Measurements from ENCODE around the gene GALNT14. TPM values are rescaled to one million over a fixed set of nuclear protein-coding genes. Genes with fewer than 3 reads are reported as not detected.

GALNT14 gene
- total RNA-seq, 1 donor from 2014 or later = 6.4 TPM

DNA sequence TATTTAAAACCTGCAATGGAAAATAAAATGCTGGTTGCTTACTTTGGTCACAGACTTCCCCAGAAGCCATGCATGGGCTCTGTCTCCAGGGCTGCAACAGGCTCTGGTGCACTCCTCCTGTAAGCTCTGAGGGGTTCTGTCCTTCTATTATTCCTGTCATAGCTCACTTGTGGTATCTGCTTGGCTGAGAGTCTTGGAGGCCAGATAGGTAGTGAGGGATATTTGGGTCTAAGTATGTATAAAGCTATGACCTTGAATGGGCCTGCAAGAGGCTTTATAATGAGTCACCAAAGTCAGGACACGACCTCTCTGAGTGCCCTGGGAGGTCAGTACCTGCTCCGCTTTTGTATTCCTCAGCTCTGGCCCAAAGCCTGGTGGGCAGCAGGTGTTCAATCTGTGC lies 189.4 kb downstream of the GALNT14 start:
- no peaks in the 10 kb centered on the region for H3K36me3 Mint-ChIP-seq
- Histone ChIP-seq H4K20me1 (ENCODE audit: low read depth) (no peaks in the 10 kb centered on the region), H3F3A (ENCODE audit: low read depth) (no peaks in the 10 kb centered on the region), H3K4me1 (no peaks in the 10 kb centered on the region), H3K4me3 (no peak overlapping the region), H3K79me2 (ENCODE audit: low read depth) (no peaks in the 10 kb centered on the region), H3K4me2 (no peak overlapping the region), H3K9ac (no peak overlapping the region), H2AFZ (replicated peaks) (no peak overlapping the region), H3K27me3 (no peaks in the 10 kb centered on the region), H3K36me3 (no peaks in the 10 kb centered on the region), H3K27ac (no peak overlapping the region), H3K9me3 (ENCODE audit: low read depth) (no peaks in the 10 kb centered on the region)
- H3K27ac Mint-ChIP-seq = no peak overlapping the region
- no peak for DNase-seq (ENCODE audit: low spot score)
- no peak overlapping the region for H3K4me3 Mint-ChIP-seq
- H3K27me3 Mint-ChIP-seq (ENCODE audit: insufficient read depth, low read depth) = no peaks in the 10 kb centered on the region
- no peaks in the 10 kb centered on the region for H3K9me3 Mint-ChIP-seq
- no peaks in the 10 kb centered on the region for H3K4me1 Mint-ChIP-seq
- TF ChIP-seq EZH2phosphoT487 (IDR thresholded peaks at IDR 0.05) (no peak), EZH2 (IDR thresholded peaks at IDR 0.05) (no peak)
- TF ChIP-seq, protein P1, sequence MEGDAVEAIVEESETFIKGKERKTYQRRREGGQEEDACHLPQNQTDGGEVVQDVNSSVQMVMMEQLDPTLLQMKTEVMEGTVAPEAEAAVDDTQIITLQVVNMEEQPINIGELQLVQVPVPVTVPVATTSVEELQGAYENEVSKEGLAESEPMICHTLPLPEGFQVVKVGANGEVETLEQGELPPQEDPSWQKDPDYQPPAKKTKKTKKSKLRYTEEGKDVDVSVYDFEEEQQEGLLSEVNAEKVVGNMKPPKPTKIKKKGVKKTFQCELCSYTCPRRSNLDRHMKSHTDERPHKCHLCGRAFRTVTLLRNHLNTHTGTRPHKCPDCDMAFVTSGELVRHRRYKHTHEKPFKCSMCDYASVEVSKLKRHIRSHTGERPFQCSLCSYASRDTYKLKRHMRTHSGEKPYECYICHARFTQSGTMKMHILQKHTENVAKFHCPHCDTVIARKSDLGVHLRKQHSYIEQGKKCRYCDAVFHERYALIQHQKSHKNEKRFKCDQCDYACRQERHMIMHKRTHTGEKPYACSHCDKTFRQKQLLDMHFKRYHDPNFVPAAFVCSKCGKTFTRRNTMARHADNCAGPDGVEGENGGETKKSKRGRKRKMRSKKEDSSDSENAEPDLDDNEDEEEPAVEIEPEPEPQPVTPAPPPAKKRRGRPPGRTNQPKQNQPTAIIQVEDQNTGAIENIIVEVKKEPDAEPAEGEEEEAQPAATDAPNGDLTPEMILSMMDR (IDR thresholded peaks at IDR 0.05) = no peak

DNA sequence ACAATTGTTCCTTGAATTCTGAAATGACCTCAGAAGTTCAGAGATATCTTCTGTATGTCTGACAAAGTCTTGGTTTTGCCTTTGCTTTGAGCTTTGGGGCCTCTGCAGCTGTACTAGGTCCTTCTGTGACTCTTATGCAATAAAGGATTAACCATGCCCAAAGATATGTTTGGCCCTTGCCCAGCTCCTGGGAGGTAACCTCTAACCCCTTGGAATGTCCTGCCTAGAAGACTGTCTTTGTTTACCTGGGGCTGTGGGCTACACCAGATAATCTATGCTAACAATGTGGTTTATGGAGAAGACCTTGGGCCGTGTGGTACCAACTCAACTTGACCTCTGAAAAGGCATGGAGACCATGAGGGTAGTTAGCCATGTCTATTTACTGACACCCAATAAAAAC lies 190.1 kb downstream of the GALNT14 start:
- Mint-ChIP-seq H3K27me3 (ENCODE audit: insufficient read depth, low read depth) (peaks cover 2% of the 10 kb centered on the region), H3K9me3 (no peaks in the 10 kb centered on the region), H3K27ac (no peak overlapping the region), H3K4me1 (no peaks in the 10 kb centered on the region), H3K4me3 (no peak overlapping the region), H3K36me3 (no peaks in the 10 kb centered on the region)
- no peaks in the 10 kb centered on the region for H3K27me3 ChIP-seq
- H3K4me3 ChIP-seq = no peak overlapping the region
- TF ChIP-seq EZH2phosphoT487 (IDR thresholded peaks at IDR 0.05) (no peak), EZH2 (IDR thresholded peaks at IDR 0.05) (no peak)
- TF ChIP-seq, protein P1 (IDR thresholded peaks at IDR 0.05) = no peak
- no peak for DNase-seq (ENCODE audit: low spot score)
- H3K27ac ChIP-seq = no peak overlapping the region
- H3K9me3 ChIP-seq (ENCODE audit: low read depth) = no peaks in the 10 kb centered on the region
- no peaks in the 10 kb centered on the region for H3K4me1 ChIP-seq
- H3K36me3 ChIP-seq = no peaks in the 10 kb centered on the region
- no peaks in the 10 kb centered on the region for H3F3A ChIP-seq (ENCODE audit: low read depth)
- no peak overlapping the region for H2AFZ ChIP-seq (replicated peaks)
- H3K79me2 ChIP-seq (ENCODE audit: low read depth) = no peaks in the 10 kb centered on the region
- no peak overlapping the region for H3K4me2 ChIP-seq
- H3K9ac ChIP-seq = no peak overlapping the region
- H4K20me1 ChIP-seq (ENCODE audit: low read depth) = no peaks in the 10 kb centered on the region

DNA sequence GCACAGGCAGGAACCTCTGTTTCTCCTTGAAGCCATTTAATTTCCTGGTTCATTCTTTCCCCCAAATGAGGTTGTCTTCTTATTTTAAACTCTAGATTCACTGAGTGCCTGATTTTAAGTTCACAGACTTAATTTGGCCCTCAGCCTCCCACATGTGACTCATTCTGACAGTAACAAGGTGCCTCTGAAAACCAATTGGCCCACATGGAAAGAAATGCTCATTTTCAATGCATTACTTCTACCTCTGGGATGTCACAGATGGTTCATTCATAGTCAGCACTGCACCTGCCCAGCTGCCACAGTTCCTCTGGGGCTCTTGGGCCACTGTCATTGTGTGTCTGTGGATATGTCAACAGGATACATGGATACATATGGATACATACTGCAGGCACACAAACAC lies 190.6 kb downstream of the GALNT14 start:
- no peak for DNase-seq (ENCODE audit: low spot score)
- H3K27ac Mint-ChIP-seq = no peak overlapping the region
- Histone ChIP-seq H3K79me2 (ENCODE audit: low read depth) (no peaks in the 10 kb centered on the region), H3K4me3 (no peak overlapping the region), H3K4me2 (no peak overlapping the region), H3K9me3 (ENCODE audit: low read depth) (no peaks in the 10 kb centered on the region), H3K9ac (no peak overlapping the region), H3K36me3 (no peaks in the 10 kb centered on the region), H4K20me1 (ENCODE audit: low read depth) (no peaks in the 10 kb centered on the region), H3K27me3 (no peaks in the 10 kb centered on the region), H3K27ac (no peak overlapping the region), H3K4me1 (peaks cover 2% of the 10 kb centered on the region), H2AFZ (replicated peaks) (no peak overlapping the region), H3F3A (ENCODE audit: low read depth) (no peaks in the 10 kb centered on the region)
- H3K9me3 Mint-ChIP-seq = no peaks in the 10 kb centered on the region
- TF ChIP-seq EZH2phosphoT487 (IDR thresholded peaks at IDR 0.05) (no peak), EZH2 (IDR thresholded peaks at IDR 0.05) (no peak)
- TF ChIP-seq, protein P1 (IDR thresholded peaks at IDR 0.05) = no peak
- no peaks in the 10 kb centered on the region for H3K36me3 Mint-ChIP-seq
- no peaks in the 10 kb centered on the region for H3K4me1 Mint-ChIP-seq
- no peak overlapping the region for H3K4me3 Mint-ChIP-seq
- peaks cover 2% of the 10 kb centered on the region for H3K27me3 Mint-ChIP-seq (ENCODE audit: insufficient read depth, low read depth)
